Endothelial cell of umbilical vein (primary cell): ENCODE measurements around the gene TMEM62.

ENCODE experiments used
- POLR2A ChIP-seq: IDR thresholded peaks from 2 replicates; pipeline ENCODE4 v1.6.1; 2012; ENCODE audit warnings: low read depth, mild to moderate bottlenecking, control low read depth, low read length
- POLR2AphosphoS5 ChIP-seq: IDR thresholded peaks from 2 replicates; pipeline ENCODE4 v1.6.1; 2012; ENCODE audit warnings: low read depth, mild to moderate bottlenecking, control low read depth, low read length, moderate library complexity; ENCODE audit not compliant: insufficient read depth
- TF ChIP-seq, protein P1 (sequence below), 2 donors: IDR thresholded peaks; 1 replicate in 1 of 2; 2 replicates in 1 of 2; pipeline ENCODE4 v1.5.1; 2011; ENCODE audit warnings: low read length in 2 of 2, mild to moderate bottlenecking in 2 of 2, moderate library complexity in 2 of 2, control low read depth in 1 of 2, inconsistent platforms in 1 of 2, low read depth in 1 of 2; ENCODE audit not compliant: insufficient read depth in 1 of 2; ENCODE audit errors: extremely low read depth in 1 of 2

DNA sequence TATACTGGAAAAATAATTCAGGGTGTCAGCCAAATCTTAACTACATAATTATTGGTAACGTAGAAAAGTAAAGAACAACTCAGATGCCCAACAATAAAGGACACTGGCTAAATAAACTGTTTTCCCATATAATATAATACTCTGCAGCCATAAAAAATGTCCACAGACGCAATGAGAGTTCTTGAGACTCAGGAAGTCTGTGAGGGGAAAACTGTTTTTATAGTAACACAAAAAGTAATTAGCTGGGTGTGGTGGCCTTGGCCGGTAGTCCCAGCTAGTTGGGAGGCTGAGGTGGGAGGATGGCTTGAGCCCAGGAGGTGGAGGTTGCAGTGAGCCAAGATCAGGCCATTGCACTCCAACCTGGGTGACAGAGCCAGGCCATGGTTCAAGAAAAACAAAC is 22.0 kb upstream of the TMEM62 start:
- no peak for TF ChIP-seq POLR2A
- no peak for TF ChIP-seq POLR2AphosphoS5
- TF ChIP-seq, protein P1, sequence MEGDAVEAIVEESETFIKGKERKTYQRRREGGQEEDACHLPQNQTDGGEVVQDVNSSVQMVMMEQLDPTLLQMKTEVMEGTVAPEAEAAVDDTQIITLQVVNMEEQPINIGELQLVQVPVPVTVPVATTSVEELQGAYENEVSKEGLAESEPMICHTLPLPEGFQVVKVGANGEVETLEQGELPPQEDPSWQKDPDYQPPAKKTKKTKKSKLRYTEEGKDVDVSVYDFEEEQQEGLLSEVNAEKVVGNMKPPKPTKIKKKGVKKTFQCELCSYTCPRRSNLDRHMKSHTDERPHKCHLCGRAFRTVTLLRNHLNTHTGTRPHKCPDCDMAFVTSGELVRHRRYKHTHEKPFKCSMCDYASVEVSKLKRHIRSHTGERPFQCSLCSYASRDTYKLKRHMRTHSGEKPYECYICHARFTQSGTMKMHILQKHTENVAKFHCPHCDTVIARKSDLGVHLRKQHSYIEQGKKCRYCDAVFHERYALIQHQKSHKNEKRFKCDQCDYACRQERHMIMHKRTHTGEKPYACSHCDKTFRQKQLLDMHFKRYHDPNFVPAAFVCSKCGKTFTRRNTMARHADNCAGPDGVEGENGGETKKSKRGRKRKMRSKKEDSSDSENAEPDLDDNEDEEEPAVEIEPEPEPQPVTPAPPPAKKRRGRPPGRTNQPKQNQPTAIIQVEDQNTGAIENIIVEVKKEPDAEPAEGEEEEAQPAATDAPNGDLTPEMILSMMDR (IDR thresholded peaks at IDR 0.05; ENCODE audit: extremely low read depth in 1 of 2, insufficient read depth in 1 of 2, low read depth in 1 of 2, low read length in 2 of 2), result no peak
